Urinary bladder (tissue), 4 donors: Measurements from ENCODE around the gene EPS15. TPM values are rescaled to one million over a fixed set of nuclear protein-coding genes. Genes with fewer than 3 reads are reported as not detected.
"Not testable (repeated sequence)": the region's sequence is repeated elsewhere in the genome, so short reads cannot be mapped to it uniquely, and the experiment has no call there.

Source experiments
- DNase-seq: peaks from one replicate; pipeline ENCODE4 v3.0.0-alpha.2; 2015; ENCODE audit errors: extremely low spot score
- H3K27ac ChIP-seq: one replicate; pipeline ENCODE4 v1.5.1; 2013; ENCODE audit warnings: low read depth, mild to moderate bottlenecking, moderate library complexity
- H3K36me3 ChIP-seq: one replicate; pipeline ENCODE4 v1.6.1; 2013; ENCODE audit warnings: mild to moderate bottlenecking, moderate library complexity; ENCODE audit not compliant: insufficient read depth
- H3K4me1 ChIP-seq: one replicate; pipeline ENCODE4 v1.6.1; 2013; ENCODE audit warnings: mild to moderate bottlenecking, moderate library complexity; ENCODE audit not compliant: insufficient read depth
- H3K4me3 ChIP-seq: one replicate; pipeline ENCODE4 v1.5.1; 2013; ENCODE audit warnings: low read depth, low read length
- WGBS: extraction: QIAGEN DNeasy Blood & Tissue Kit; methylation state at CpG from one replicate; pipeline ENCODE4 v1.1.7; 2013; 5-methylcytosine and 5-hydroxymethylcytosine counted together
- polyA plus RNA-seq: library from polyadenylated mRNA; stranded (reverse); fragments of 200-250 nt; gene quantifications from one replicate; pipeline ENCODE4 v1.2.3, GENCODE V29; 2013
- total RNA-seq: library from RNA; depleted of rRNA; stranded (reverse); fragments of >200 nt; gene quantifications from one replicate; pipeline ENCODE4 v1.2.3, GENCODE V29; 2014
- donor health status: healthy with polysubstance abuse.
- donor health status: healthy.

EPS15 gene
- total RNA-seq (96.2 TPM), polyA plus RNA-seq (21.5 TPM)

GRCh38 chr1:51519048-51519864 is at the start of gene EPS15:
EPS15 (minus strand) TSS chr1:51519266; CDS start chr1:51519231, 35 bp downstream.
- WGBS: 2% methylated on average over 54 of the region's 56 CpGs
- peak within 1 kb of the TSS; percentile 95 for H3K27ac ChIP-seq
- peak within 1 kb of the TSS; percentile 92 for H3K4me3 ChIP-seq
- no peaks in the 10 kb centered on the region for H3K36me3 ChIP-seq
- no peaks in the 10 kb centered on the region for H3K4me1 ChIP-seq
- DNase-seq: peak; percentile 18

DNA sequence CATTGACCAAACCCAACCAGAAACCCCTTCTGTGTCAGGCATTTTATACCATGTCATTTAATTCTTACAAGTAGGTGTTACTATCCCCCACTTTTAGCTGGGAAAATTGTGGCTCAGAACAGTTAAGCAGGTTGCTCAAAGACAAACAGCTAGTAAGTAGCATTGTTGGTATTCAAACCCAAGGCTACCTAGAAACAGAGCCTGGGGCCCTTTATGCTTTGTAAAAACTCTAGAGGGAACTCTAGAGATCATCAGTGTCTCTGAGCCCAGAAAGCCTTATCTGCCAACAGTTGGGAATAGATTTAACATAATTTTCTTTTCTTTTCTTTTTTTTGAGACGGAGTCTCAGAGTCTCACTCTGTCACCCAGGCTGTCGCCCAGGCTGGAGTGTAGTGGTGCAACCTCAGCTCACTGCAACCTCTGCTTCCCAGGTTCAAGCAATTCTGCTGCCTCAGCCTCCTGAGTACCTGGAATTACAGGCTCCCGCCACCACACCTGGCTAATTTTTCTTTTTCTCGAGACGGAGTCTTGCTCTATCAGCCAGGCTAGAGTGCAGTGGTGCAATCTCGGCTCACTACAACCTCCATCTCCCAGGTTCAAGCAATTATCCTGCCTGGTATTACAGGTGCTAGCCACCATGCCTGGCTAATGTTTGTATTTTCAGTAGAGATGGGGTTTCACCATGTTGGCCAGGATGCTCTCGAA is 49.3 kb upstream of the EPS15 start:
- H3K36me3 ChIP-seq: no peaks in the 10 kb centered on the region
- 92% methylated on average over 7 of the region's 7 CpGs for WGBS
- no peaks in the 10 kb centered on the region for H3K4me1 ChIP-seq
- DNase-seq: no peak
- no peak overlapping the region for H3K4me3 ChIP-seq
- no peak overlapping the region for H3K27ac ChIP-seq

- no peaks in the 10 kb centered on the region for H3K4me1 ChIP-seq
These were observed 48.6 kb upstream of the EPS15 start for GRCh38 chr1:51567653-51568052.

DNA sequence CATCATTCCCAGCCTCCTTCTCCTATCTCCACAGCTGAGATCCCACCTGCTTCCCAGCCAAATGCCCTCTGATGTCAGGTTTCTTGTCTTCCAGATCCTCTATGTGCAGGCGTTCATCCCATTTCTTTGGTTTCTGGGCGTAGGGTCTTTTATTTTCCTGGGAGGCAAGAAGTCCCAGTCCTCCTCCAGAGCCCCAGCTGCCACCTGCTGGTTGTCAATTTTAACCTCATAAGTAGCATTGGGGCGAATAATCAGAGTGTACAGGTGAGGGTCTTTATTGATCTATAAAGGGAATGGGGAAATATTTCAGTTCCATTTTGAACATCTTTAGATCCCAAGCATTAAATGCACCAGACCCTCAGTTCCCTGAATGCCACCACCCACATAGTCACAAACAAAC is 47.2 kb upstream of the EPS15 start:
- Histone ChIP-seq H3K4me3 (no peak overlapping the region), H3K27ac (no peak overlapping the region), H3K4me1 (no peaks in the 10 kb centered on the region), H3K36me3 (no peaks in the 10 kb centered on the region)
- no peak for DNase-seq
- 85% methylated on average over 3 of the region's 3 CpGs for WGBS

More at GRCh38 chr1:51567653-51568052, 48.6 kb upstream of the EPS15 start:
- Histone ChIP-seq H3K27ac (no peak overlapping the region), H3K4me3 (no peak overlapping the region), H3K36me3 (no peaks in the 10 kb centered on the region)
- no peak for DNase-seq

- Histone ChIP-seq H3K36me3 (no peaks in the 10 kb centered on the region), H3K27ac (no peak overlapping the region), H3K4me3 (no peak overlapping the region), H3K4me1 (no peaks in the 10 kb centered on the region)
- 65% methylated on average over 2 of the region's 2 CpGs for WGBS
- no peak for DNase-seq
These were observed 45.9 kb upstream of the EPS15 start for GRCh38 chr1:51565009-51565408.

DNA sequence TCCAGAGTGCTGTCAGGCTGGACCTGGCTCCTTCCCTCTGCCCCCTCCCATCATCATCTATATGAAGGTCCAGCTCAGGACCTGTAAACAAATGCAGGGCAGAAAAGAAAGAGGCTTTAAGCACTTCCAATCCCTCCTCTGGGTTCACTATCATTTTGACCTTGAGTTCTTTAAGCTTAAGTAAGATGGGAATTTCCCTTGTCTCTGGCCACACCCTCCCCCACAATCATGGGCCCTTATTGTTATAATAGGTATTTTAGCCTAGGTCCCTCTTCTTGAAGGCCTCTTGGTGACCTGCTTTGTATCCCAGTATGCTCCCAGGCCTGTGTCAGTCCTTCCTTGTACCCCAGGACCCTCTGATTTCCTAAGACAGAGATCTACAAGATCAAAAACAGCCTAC is 45.1 kb upstream of the EPS15 start:
- DNase-seq: no peak
- Histone ChIP-seq H3K4me3 (no peak overlapping the region), H3K27ac (no peak overlapping the region), H3K36me3 (no peaks in the 10 kb centered on the region), H3K4me1 (no peaks in the 10 kb centered on the region)

- WGBS: 97% methylated on average over 1 of the region's 1 CpG
- H3K4me3 ChIP-seq: no peak overlapping the region
- no peak for DNase-seq
- H3K4me1 ChIP-seq: no peaks in the 10 kb centered on the region
- H3K36me3 ChIP-seq: no peaks in the 10 kb centered on the region
- no peak overlapping the region for H3K27ac ChIP-seq
These were observed 42.6 kb upstream of the EPS15 start for GRCh38 chr1:51561702-51562101.

DNA sequence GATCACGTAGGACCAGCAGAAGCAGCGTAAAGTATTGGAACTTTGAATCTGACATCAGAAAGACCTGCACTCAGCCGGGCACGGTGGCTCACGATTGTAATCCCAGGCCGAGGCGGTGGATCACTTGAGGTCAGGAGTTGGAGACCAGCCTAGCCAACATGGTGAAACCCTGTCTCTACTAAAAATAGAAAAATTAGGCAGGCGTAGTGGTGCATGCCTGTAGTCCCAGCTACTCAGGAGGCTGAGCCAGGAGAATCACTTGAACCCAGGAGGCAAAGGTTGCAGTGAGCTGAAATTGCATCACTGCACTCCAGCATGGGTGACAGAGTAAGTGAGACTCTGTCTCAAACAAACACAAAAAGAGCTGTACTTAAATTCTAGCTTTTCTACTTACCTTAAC is 41.8 kb upstream of the EPS15 start:
- DNase-seq, H3K27ac ChIP-seq: not testable (repeated sequence)
- WGBS: 84% methylated on average over 8 of the region's 8 CpGs

DNA sequence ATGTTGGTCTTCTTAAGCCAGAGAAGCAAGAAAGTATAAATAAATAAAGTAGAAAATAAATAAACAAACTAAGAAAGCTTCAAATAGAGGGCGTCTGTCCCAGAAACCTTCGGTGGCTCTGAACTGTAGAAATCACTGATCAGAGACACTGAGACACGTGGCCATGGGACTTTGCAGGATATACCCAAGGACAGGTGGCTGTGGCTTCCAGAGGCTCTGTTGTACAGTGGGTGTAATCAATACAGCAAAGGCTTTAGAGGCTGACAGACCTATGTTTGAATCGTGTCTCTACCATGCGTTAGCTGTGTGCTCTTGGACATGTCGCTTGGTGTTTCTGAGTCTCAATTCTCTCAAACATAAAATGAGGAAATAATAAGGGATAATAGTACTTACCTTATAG is 41.0 kb upstream of the EPS15 start:
- Histone ChIP-seq H3K4me3 (no peak overlapping the region), H3K36me3 (no peaks in the 10 kb centered on the region), H3K4me1 (no peaks in the 10 kb centered on the region), H3K27ac (no peak overlapping the region)
- no peak for DNase-seq
- 80% methylated on average over 6 of the region's 6 CpGs for WGBS

More for the DNA sequence above, 41.8 kb upstream of the EPS15 start:
- H3K4me3 ChIP-seq, H3K36me3 ChIP-seq, H3K4me1 ChIP-seq: not testable (repeated sequence)

- no peak for DNase-seq
- H3K36me3 ChIP-seq: no peaks in the 10 kb centered on the region
- H3K27ac ChIP-seq: no peak overlapping the region
- no peaks in the 10 kb centered on the region for H3K4me1 ChIP-seq
- no peak overlapping the region for H3K4me3 ChIP-seq
These were observed 40.4 kb upstream of the EPS15 start for GRCh38 chr1:51559501-51559900.

- 70% methylated on average over 3 of the region's 3 CpGs for WGBS
These were observed 40.0 kb upstream of the EPS15 start for GRCh38 chr1:51559064-51559500.

DNA sequence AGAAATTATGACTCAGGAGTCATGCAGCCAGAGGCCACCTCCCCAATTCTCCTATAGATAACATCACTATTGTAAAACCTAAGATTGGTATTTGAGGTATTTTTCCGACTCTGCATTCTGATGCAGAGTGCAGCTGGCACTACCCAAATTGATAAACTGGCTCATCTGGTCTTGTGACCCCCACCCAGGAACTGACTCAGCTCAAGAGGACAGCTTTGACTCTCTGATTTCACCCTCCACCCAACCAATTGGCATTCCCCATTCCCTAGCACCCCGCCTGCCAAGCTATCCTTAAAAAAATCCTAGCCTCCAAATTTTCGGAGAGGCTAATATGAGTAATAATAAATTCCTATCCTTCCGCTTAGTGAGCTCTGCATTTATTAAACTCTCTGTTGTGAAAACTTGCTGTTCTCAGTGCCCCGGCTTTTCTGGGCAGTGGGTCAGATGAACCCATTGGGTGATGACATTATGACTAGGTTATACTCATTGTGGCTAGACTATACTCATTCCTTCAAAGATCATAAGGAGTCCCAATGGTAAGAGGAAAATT is 39.4 kb upstream of the EPS15 start:
- Histone ChIP-seq H3K36me3 (no peaks in the 10 kb centered on the region), H3K4me1 (no peaks in the 10 kb centered on the region), H3K27ac (no peak overlapping the region), H3K4me3 (no peak overlapping the region)
- DNase-seq: no peak
- WGBS: 76% methylated on average over 5 of the region's 5 CpGs

More at GRCh38 chr1:51559064-51559500, 40.0 kb upstream of the EPS15 start:
- DNase-seq: no peak
- no peaks in the 10 kb centered on the region for H3K36me3 ChIP-seq
- no peak overlapping the region for H3K4me3 ChIP-seq
- H3K27ac ChIP-seq: no peak overlapping the region
- H3K4me1 ChIP-seq: no peaks in the 10 kb centered on the region

- H3K4me1 ChIP-seq: no peaks in the 10 kb centered on the region
- H3K36me3 ChIP-seq: no peaks in the 10 kb centered on the region
- H3K4me3 ChIP-seq: no peak overlapping the region
- H3K27ac ChIP-seq: no peak overlapping the region
- no peak for DNase-seq
These were observed 38.1 kb upstream of the EPS15 start for GRCh38 chr1:51557168-51557567.
